C4-2B (cell line): ENCODE measurements around the gene OLFM1.

Experiments used
- ZFX ChIP-seq: fragments of 450-650 bp; IDR thresholded peaks from 2 replicates; pipeline ENCODE4 v1.6.1; 2017
- TF ChIP-seq, protein P1 (sequence below): fragments of 450-650 bp; conservative IDR thresholded peaks from 2 replicates; pipeline ENCODE4 v1.5.1; 2017; ENCODE audit warnings: mild to moderate bottlenecking

DNA sequence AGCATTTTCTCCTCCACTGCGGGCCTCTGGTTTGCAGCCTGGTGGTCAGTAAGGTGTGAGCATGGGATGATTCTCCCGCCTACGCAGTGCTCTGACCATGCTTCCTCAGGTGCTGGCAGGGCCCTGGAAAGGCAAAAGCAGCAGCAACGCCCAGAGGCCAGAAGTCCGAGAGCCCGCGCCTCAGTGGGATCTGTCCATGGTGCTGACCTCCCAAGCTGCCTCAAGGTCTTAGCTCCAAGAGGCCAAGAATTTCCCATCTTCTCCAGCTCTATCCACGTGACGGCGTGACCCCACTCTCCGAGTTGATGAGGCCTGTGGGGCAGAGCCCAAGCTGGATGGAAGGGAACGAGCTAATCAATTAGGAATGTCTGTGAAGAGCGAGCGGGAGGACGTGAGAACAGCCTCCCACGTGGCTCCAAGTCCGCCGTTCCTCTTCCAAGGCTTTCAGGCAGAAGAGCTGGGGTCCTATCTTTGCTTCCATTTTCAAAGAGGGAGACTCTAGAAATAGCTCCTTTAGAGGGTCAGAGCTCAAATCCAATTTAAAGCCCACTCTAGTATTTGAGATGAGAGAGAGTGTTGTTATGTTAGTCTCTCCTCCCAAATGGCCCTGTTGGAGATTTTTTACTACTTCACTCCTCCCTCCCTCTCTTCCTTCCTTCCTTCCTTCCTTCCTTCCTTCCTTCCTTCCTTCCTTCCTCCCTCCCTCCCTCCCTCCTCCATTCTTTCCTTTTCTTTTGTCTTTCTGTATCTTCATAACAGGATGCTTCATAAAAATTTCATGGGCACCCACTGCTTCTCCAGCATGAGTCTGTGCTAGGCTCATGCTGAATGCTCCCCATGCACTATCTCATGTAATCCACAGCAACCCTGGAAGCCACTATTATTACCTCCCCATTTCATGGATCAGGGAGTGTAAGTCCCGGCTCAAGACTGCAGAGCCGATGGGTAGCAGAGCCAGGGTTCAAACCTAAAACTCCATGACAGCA, 69.3 kb downstream of the OLFM1 start:
- TF ChIP-seq, protein P1, sequence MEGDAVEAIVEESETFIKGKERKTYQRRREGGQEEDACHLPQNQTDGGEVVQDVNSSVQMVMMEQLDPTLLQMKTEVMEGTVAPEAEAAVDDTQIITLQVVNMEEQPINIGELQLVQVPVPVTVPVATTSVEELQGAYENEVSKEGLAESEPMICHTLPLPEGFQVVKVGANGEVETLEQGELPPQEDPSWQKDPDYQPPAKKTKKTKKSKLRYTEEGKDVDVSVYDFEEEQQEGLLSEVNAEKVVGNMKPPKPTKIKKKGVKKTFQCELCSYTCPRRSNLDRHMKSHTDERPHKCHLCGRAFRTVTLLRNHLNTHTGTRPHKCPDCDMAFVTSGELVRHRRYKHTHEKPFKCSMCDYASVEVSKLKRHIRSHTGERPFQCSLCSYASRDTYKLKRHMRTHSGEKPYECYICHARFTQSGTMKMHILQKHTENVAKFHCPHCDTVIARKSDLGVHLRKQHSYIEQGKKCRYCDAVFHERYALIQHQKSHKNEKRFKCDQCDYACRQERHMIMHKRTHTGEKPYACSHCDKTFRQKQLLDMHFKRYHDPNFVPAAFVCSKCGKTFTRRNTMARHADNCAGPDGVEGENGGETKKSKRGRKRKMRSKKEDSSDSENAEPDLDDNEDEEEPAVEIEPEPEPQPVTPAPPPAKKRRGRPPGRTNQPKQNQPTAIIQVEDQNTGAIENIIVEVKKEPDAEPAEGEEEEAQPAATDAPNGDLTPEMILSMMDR = no peak
- no peak for TF ChIP-seq ZFX
